LNCaP clone FGC (cell line): Measurements from ENCODE around the gene CUEDC1.
"Not testable (repeated sequence)": the region's sequence is repeated elsewhere in the genome, so short reads cannot be mapped to it uniquely, and the experiment has no call there.

Experiments used
- DNase-seq: peaks from one replicate; pipeline ENCODE4 v3.0.0-alpha.2; 2011; ENCODE audit warnings: low read depth
- H3K4me3 ChIP-seq: 2 replicates; pipeline ENCODE4 v1.5.1; 2011; ENCODE audit warnings: mild to moderate bottlenecking, low read depth, low read length, control low read depth
- TF ChIP-seq, protein P1 (sequence below): IDR thresholded peaks from 2 replicates; pipeline ENCODE4 v1.5.1; 2012; ENCODE audit warnings: mild to moderate bottlenecking; ENCODE audit not compliant: control insufficient read depth, insufficient read depth; ENCODE audit errors: extremely low read depth

CUEDC1 gene

DNA sequence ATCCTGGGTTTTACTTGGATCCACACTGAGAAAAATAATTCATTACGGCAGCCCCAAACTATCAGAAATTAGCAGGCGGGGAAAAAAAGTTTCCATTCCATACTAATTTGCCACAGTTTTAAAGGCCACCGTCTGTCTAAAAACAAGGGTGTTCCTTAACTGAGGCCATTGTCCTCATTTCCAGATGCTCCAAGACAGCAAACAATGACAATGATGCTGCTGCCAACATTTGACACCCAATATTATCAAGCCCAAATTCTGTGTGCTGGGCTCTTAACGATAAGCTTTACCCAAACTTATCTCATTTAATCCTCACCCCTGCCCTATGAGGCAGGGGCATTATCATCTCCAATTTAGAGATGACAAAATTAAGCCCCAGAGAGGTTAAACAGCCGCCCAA lies 26.3 kb downstream of the CUEDC1 start:
- TF ChIP-seq, protein P1, sequence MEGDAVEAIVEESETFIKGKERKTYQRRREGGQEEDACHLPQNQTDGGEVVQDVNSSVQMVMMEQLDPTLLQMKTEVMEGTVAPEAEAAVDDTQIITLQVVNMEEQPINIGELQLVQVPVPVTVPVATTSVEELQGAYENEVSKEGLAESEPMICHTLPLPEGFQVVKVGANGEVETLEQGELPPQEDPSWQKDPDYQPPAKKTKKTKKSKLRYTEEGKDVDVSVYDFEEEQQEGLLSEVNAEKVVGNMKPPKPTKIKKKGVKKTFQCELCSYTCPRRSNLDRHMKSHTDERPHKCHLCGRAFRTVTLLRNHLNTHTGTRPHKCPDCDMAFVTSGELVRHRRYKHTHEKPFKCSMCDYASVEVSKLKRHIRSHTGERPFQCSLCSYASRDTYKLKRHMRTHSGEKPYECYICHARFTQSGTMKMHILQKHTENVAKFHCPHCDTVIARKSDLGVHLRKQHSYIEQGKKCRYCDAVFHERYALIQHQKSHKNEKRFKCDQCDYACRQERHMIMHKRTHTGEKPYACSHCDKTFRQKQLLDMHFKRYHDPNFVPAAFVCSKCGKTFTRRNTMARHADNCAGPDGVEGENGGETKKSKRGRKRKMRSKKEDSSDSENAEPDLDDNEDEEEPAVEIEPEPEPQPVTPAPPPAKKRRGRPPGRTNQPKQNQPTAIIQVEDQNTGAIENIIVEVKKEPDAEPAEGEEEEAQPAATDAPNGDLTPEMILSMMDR = no peak
- no peak overlapping the region for H3K4me3 ChIP-seq
- DNase-seq = no peak

DNA sequence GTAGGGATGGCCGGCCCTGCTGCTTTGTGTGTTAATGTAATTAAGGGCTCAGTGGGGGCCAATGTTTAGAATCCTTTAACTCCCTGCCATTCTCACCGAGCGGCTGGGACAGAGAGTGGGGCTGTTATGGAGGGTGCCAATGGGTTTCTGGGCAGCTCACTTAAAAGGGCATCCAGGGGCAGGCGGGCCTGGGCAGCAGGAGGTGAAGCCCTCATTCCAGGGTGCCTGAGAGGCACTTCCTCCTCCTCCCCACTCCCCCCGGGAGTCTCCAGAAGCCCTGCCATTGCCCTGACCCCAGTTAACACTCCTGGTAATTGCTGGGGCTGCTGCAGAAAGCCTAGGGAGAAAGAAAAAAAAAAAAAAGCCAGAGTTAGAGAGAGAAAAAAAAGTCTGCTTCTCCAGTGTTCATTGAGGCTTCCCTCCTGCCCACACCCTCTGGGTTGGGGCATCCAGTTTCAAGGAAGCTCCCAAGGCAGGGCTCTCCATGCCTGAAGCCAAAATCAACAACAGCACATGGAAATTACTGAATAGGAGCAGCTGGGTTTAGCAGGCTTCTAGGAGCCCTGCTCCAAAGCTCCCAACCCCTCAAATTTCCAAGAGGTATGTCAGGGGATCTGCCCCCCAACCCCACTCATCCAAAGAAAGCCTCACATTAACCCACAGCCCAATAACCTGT lies 28.0 kb downstream of the CUEDC1 start:
- TF ChIP-seq, protein P1 = no peak
- DNase-seq = peak; percentile 54
- no peak overlapping the region for H3K4me3 ChIP-seq

DNA sequence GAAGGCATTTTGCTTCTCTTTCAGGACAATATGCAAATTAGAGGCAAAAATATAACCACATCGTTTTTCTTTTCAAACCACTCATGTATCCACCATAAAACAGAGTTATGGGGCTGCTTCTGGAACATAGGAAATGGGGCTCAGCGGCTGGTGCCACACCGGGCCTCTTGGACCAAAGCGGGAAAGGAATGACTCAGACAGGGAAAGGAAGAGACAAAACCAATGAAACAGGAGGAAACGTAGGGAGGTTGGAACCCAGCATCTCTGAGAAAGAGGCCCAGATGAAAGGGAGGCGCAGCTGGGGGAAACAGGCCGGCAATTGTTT lies 28.5 kb downstream of the CUEDC1 start:
- no peak overlapping the region for H3K4me3 ChIP-seq
- TF ChIP-seq, protein P1 = no peak
- DNase-seq = no peak

DNA sequence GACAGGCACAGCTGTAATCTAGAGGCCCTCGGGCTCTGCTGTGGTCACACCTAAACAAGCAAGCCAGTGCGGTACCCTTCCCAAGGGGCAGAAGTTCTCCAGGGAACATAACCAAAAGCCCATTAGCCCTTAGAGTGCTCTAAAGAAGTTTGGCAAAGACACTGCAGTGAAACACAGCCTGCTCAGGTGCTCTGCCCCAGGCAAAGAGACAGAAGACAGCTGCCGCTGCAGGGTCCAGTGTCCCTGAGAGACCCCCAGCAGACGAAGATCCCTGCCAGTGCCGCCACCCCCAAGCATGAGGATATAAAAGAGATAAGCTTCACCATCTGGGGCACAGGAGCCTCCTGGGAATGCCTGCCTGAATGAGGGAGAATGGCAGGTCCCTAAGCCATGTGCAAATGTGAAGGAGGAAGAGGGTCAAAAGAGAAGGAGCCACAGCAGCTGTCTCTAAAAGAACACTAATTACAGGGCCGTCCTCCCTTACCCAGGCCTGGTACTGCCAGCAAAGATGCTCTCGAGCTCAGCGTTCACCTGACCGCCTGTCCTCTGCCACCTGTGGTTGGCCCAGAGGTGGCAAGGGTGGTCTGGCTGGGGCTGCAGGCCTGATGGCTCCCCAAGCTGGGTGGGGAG lies 29.7 kb downstream of the CUEDC1 start:
- no peak overlapping the region for H3K4me3 ChIP-seq
- no peak for DNase-seq
- TF ChIP-seq, protein P1 = no peak

DNA sequence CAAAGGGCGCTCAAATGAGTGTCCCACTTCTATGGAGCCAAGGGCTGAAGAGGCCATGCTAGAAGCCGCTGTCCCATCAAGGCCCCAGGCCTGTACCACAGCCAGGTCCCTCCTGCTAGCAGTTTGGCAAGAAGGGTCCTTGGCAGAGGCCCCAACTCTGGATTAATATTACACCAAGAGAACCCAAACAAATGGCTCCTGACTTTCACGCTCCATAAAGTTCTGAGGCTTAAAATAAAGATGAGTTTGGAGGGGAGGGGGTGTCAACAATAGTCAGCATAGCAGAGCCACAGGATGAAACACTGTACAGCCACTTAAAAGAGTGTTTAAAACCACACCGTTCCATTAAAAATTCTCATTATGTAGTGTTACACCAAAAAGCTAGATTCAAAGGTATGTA lies 30.5 kb downstream of the CUEDC1 start:
- no peak for DNase-seq
- TF ChIP-seq, protein P1 = no peak
- H3K4me3 ChIP-seq = no peak overlapping the region

DNA sequence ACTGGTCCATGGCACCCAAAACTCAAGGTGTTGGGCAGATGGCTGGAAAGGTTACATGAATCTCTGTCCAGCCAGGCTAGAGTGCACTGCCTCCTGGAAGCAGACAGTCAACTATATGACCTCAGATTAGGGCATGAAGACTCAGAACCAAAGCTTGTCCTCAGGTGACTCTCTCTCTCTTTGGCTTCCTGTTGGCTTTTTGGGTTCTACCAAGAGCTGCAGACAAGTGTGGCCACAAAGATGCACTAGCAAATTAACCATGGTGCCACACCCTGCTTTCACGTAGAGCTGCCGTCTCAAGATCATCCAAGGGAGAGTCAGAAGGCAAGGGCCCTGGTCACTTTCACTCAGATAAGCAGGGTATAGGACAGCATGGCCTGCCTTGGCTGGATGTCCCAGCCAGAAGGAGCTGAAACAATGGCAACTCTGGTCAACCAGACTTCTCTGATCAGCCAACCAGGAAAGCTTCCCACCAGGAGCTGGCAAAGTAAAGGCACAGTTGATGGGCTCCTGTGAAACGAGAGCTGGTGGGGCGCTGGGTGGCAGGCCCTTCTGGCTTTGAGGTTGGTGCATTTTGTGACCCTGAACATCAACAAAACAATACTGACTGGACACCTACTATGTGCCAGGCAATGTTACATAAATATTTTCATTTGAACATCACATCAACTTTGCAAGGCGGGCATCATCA lies 31.9 kb downstream of the CUEDC1 start:
- no peak overlapping the region for H3K4me3 ChIP-seq
- DNase-seq = no peak
- TF ChIP-seq, protein P1 = no peak

DNA sequence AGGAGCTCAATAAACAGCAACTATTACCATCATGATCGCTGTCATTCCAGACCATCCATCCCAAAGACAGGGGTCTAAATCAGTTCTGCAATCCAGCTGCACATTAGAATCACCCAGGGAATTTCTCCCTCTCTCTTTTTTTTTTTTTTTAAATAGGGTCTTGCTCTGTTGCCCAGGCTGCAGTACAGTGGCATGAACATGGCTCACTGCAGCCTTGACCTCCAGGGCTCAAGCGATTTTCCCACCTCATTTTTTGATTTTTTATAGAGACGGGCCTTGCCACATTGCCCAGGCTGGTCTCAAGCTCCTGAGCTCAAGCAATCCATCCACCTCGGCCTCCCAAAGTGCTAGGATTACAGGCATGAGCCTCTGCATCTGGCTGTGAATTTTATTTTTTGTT lies 32.5 kb downstream of the CUEDC1 start:
- DNase-seq, H3K4me3 ChIP-seq: not testable (repeated sequence)
